Effector memory CD4-positive, alpha-beta T cell (primary cell): ENCODE measurements around the gene CTXN1.

ENCODE experiments used
- DNase-seq, 3 donors: peaks; one replicate each; pipeline ENCODE4 v3.0.0-alpha.2; 2020
- H3K27ac ChIP-seq: 2 replicates; pipeline ENCODE4 v1.7.0; 2013; ENCODE audit warnings: mild to moderate bottlenecking, low read length, moderate library complexity; ENCODE audit not compliant: insufficient read depth, poor library complexity, severe bottlenecking
- H3K27me3 ChIP-seq: replicated peaks from 2 replicates; pipeline ENCODE4 v1.7.0; 2013; ENCODE audit warnings: mild to moderate bottlenecking, low read length; ENCODE audit not compliant: insufficient read depth, control insufficient read depth, poor library complexity, severe bottlenecking
- H3K36me3 ChIP-seq: 2 replicates; pipeline ENCODE4 v1.7.0; 2013; ENCODE audit warnings: mild to moderate bottlenecking, low read length, moderate library complexity; ENCODE audit not compliant: control insufficient read depth, insufficient read depth
- H3K4me1 ChIP-seq: 2 replicates; pipeline ENCODE4 v1.7.0; 2013; ENCODE audit warnings: low read length, mild to moderate bottlenecking; ENCODE audit not compliant: control insufficient read depth, insufficient read depth, poor library complexity, severe bottlenecking
- H3K4me3 ChIP-seq: 2 replicates; pipeline ENCODE4 v1.7.0; 2013; ENCODE audit warnings: low read length, low read depth, mild to moderate bottlenecking; ENCODE audit not compliant: insufficient read depth, poor library complexity, severe bottlenecking
- H3K9me3 ChIP-seq: 2 replicates; pipeline ENCODE4 v1.7.0; 2013; ENCODE audit warnings: mild to moderate bottlenecking, low read length, moderate library complexity; ENCODE audit not compliant: control insufficient read depth

CTXN1 gene

DNA sequence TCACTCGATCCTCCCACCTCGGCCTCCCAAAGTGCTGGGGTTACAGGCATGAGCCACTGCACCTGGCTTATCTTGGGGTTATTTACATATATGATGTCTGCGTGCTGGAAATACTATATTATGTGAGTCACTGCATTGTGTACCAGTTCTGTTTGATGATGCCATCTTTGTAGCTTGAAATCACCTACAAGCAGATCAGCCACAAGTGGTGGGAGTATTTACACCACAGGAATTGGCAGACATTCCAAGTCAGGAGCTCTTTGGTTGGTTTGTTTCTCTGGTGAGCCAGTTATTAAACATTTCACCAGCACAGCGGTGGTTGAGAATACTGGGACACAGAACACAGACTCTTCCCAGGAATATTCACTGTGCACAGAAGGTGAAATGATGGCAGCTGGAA lies 22.0 kb upstream of the CTXN1 start:
- Histone ChIP-seq H3K27me3 (no peaks in the 10 kb centered on the region), H3K4me1 (peaks cover 1% of the 10 kb centered on the region), H3K9me3 (no peaks in the 10 kb centered on the region), H3K27ac (no peak overlapping the region), H3K4me3 (no peak overlapping the region), H3K36me3 (no peaks in the 10 kb centered on the region)
- no peak for DNase-seq

DNA sequence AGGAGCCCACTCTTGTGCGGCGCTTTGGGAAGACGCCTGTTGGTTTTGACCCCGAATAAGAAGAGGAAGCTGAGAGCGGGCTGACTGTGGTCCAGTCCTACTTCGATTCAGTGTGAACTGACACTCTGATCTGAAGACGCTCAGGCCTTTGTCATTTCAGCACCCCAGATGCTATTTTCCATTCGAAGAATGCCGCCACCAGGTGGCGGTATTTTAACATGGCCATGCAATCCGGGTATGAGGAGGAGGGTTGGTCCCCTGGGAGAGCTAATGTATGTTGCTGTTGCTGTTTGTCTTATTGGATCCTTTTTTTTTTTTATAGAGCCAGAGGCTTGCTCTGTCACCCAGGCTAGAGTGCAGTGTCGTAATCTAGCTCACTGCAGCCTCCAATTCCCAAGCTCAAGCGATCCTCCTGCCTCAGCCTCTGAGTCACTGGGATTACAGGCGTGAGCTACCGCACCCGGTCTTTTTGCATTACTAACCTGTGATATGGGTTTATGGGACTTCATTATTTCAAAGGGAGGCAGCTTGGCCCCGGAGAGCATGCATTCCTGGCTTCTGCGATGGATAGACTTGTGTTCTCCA lies 18.3 kb upstream of the CTXN1 start:
- Histone ChIP-seq H3K4me3 (peak overlapping the region; percentile 57), H3K36me3 (peaks cover 16% of the 10 kb centered on the region), H3K27me3 (no peaks in the 10 kb centered on the region), H3K27ac (peak overlapping the region; percentile 94), H3K4me1 (peaks cover 7% of the 10 kb centered on the region), H3K9me3 (no peaks in the 10 kb centered on the region)
- DNase-seq = peak; percentile 65 to 79 (median 68)

DNA sequence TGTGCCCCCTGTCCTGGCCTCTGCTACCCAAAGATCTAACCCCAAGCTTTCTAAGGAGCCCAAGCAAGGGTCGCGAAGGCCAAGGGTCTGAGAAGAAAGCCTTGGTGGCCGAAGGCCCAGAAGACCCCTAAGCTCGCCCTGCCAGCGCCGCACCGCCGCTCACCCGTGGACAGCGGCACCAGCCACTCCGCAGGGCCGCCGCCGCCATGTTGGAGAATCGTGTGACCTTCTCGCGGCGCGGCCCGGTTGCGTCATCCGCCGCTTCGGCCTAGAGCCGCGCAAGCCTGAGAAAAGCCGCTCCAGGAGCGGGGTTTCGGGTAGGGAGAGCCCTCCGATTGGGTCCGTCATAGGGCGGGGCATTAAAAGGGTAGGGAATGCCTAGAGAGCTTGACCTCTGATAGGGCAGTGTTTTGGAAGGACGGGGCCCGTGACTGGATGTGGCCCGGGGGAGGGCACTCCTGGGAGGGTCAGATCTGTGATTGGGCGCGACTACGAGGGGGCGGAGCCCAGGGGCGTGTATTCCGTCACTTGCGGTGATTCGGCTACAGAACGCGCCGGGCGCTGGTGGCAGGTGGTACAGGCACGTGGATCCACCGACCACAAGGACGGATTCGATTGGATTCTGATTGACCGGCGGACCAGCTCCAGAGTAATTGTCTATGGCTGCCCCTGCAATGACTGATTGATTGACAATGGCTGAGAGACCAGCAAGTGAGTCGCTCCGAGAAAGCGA lies 17.7 kb upstream of the CTXN1 start, which contains the start of gene TIMM44:
TSS of gene TIMM44 (minus strand) at position 223 of the 733 bp plus-strand sequence. CDS start at position 208, 15 bp downstream.
- Histone ChIP-seq H3K27ac (peak within 1 kb of the TSS; percentile 94), H3K27me3 (no peaks in the 10 kb centered on the region), H3K9me3 (no peaks in the 10 kb centered on the region), H3K4me1 (peaks cover 7% of the 10 kb centered on the region), H3K36me3 (peaks cover 20% of the 10 kb centered on the region), H3K4me3 (peak within 1 kb of the TSS; percentile 76)
- peak; percentile 98 to 99 (median 99) for DNase-seq

DNA sequence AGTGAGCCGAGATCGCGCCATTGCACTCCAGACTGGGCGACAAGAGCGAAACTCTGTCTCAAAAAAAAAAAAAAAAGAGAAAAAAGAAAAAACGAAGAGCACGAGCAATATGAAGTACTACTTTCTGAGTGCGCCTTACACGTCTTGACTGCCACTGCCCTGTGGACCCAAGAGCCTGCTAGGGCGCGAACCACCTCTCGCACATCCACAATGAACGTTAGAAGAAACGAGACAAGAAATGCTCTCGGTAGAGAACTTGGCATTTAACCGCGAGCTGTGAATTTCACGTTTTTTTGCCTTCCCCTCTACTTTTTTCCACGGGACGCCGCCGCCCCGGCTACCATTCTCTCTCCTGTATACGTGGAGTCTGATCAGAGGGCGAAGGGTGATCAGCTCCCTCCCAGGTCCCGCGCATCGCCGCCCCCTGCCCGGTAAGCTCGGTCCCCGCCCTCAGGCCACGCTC lies 17.1 kb upstream of the CTXN1 start:
- Histone ChIP-seq H3K36me3 (peaks cover 20% of the 10 kb centered on the region), H3K4me1 (peaks cover 7% of the 10 kb centered on the region), H3K4me3 (peak overlapping the region; percentile 76), H3K27ac (peak overlapping the region; percentile 94), H3K27me3 (no peaks in the 10 kb centered on the region), H3K9me3 (no peaks in the 10 kb centered on the region)
- DNase-seq = no peak

DNA sequence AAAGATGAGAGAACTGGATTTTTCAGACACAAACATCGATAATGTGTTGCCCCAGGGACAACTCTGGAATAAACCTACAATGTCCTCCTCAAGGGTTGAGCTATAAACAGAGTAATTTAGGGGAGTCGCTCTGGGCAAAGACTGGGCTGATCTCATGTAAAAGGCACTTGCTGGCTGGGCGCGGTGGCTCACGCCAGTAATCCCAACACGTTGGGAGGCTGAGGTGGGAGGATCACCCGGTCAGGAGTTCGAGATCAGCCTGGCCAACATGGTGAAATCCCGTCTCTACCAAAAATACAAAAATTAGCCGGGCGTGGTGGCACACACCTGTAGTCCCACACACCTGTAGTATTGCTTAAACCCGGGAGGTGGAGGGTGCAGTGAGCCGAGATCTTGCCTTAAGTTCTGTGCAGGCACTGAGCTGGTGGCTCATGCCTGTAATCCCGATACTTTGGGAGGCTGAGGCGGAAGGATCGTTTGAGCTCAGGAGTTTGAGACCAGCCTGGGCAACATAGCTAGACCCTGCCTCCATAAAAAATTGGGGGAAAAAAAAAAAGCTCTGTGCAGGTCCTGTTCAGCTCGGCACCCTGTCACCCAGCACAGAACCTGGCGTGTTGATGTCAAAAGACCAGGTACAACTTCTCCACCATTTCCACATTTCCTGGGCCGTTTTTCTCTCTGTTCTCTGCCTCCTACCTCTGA lies 16.1 kb upstream of the CTXN1 start:
- H3K27me3 ChIP-seq = no peaks in the 10 kb centered on the region
- peaks cover 30% of the 10 kb centered on the region for H3K36me3 ChIP-seq
- DNase-seq = no peak
- H3K9me3 ChIP-seq = no peaks in the 10 kb centered on the region
- H3K4me1 ChIP-seq = peaks cover 7% of the 10 kb centered on the region
- no peak overlapping the region for H3K27ac ChIP-seq
- H3K4me3 ChIP-seq = no peak overlapping the region

DNA sequence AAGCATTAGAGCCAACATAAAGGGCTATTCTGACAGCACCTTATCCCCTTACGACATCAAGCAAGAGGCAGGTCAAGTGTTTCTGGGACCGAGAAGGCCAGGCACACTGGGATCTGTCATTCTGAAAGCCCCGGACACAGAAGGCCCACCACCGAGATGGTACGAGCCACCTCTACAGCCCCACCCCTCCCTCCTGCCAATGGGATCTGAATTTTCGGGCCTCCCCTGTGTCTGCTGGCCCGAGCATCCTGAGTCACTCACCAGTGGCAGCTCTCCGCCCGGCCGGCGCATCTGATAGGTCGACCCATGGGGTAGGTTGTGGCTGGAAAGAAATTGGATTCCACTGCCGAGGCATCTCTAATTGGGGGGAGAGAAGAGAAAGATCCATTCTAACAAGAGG lies 14.9 kb upstream of the CTXN1 start:
- Histone ChIP-seq H3K4me3 (no peak overlapping the region), H3K9me3 (no peaks in the 10 kb centered on the region), H3K36me3 (peaks cover 40% of the 10 kb centered on the region), H3K4me1 (peaks cover 7% of the 10 kb centered on the region), H3K27me3 (no peaks in the 10 kb centered on the region), H3K27ac (no peak overlapping the region)
- DNase-seq = no peak

DNA sequence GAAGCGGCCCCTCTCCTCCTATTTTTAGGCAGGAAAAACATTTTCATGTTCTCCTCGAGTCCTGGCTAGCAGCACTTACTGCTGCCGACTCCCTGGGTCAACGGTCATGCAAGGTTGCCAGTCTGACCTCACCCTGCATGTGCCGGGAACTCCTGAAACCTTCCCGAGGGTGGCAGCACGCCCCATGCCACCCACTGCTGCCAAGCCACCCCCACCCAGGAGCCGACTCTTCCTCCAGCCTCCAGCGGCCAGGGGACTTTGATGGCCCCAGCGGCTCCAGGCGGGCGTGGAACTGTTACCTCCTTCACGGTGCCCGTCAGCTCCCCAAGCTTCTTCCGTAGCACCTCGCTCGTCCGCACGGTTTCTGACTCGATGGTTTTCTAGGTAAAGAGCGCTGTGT lies 8.8 kb upstream of the CTXN1 start:
- Histone ChIP-seq H3K36me3 (peaks cover 80% of the 10 kb centered on the region), H3K4me1 (no peaks in the 10 kb centered on the region), H3K9me3 (no peaks in the 10 kb centered on the region), H3K27ac (no peak overlapping the region), H3K27me3 (no peaks in the 10 kb centered on the region), H3K4me3 (no peak overlapping the region)
- no peak for DNase-seq

DNA sequence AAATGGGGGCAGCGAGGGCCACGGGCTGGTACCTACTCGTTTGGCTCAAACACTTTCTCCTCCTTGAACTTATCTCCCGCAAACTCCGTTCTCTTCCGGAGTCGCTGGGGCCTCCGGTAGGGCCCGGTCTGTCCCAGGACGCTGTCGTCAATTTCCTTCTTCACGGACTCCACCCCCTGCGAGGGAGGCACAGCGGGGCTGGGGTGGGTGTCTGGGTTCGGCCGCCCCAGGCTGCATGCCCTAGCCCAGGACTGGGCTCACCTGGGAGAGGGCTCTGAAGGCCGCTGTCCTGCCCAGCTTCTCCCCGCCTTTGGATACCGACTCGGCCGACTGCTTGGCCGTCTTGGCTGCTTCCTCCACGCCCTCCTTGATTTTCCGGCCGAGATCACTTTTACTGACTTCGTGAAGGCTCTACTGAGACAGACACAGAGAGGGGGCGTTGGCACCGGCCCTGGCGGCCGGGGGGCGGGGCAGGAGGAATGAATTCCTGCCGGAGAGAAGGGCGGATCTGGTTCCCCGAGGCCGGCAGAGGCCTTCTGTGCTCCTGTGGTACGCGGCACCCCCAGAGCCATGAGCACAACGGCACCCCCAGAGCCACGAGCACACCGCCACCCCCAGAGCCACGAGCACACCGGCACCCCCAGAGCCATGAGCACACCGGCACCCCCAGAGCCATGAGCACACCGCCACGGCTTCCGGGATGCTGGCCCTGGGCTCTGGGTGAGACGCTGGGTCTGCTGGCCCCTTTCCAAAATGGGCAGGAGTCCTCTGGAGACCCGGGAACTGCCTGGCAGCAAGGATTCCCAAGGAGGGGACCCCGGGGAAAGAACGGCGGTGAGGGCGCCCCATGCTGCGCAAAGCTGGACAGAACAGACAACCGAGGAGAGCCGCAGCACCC lies 8.1 kb upstream of the CTXN1 start:
- no peak overlapping the region for H3K27ac ChIP-seq
- H3K4me1 ChIP-seq = no peaks in the 10 kb centered on the region
- DNase-seq = no peak
- H3K36me3 ChIP-seq = peaks cover 77% of the 10 kb centered on the region
- H3K9me3 ChIP-seq = no peaks in the 10 kb centered on the region
- no peaks in the 10 kb centered on the region for H3K27me3 ChIP-seq
- H3K4me3 ChIP-seq = no peak overlapping the region

DNA sequence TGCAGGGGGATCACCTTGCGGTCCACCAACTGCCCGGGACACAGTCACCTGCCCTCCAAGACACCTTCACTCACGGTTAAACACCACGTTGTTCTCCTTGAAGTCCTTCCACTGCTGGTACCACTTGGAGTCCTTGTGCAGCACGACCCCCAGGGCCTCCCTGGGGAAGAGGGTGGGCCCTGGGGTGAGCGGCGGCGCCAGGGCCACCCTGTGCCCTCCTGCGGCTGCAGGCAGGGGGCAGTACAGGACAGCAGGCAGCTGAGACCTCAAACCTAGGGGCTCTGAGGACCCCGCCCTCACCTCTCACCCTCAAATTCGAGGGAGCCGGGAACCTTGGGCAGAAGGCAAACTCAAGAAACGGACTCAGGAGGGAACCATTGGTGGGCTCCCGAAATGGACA lies 7.5 kb upstream of the CTXN1 start:
- Histone ChIP-seq H3K4me1 (no peaks in the 10 kb centered on the region), H3K27ac (no peak overlapping the region), H3K9me3 (no peaks in the 10 kb centered on the region), H3K27me3 (no peaks in the 10 kb centered on the region), H3K4me3 (no peak overlapping the region), H3K36me3 (peaks cover 74% of the 10 kb centered on the region)
- DNase-seq = no peak
